Measurements from ENCODE around the gene EGR1. TPM values are rescaled to one million over a fixed set of nuclear protein-coding genes. Genes with fewer than 3 reads are reported as not detected.

Gene EGR1
- 10 to 100 TPM in 4 of 5 donors, 1 to 10 TPM in 1; 7.7 to 83.9 (median 48.1) TPM for total RNA-seq
- 10 to 100 TPM; 17.0 to 45.4 (median 30.2) TPM for polyA plus RNA-seq
- long read RNA-seq, donor 1, transcript EGR1-201 (2 exons, 3,138 nt) = major isoform, 27 of 27 reads
- long read RNA-seq, donor 1, partial matches to known transcripts = 0 of 27 reads
- long read RNA-seq, donor 1, other reads (novel, unspliced or antisense) = 0 of 27 reads
- long read RNA-seq, donor 2, transcript EGR1-201 (2 exons, 3,138 nt) = major isoform, 18 of 18 reads
- long read RNA-seq, donor 2, partial matches to known transcripts = 0 of 18 reads
- long read RNA-seq, donor 2, other reads (novel, unspliced or antisense) = 0 of 18 reads
- long read RNA-seq, donor 3, transcript EGR1-201 (2 exons, 3,138 nt) = major isoform, 228 of 234 reads
- long read RNA-seq, donor 3, partial matches to known transcripts = 0 of 234 reads
- long read RNA-seq, donor 3, other reads (novel, unspliced or antisense) = 6 of 234 reads
- long read RNA-seq, donor 4, transcript EGR1-201 (2 exons, 3,138 nt) = major isoform, 9 of 9 reads
- long read RNA-seq, donor 4, partial matches to known transcripts = 0 of 9 reads
- long read RNA-seq, donor 4, other reads (novel, unspliced or antisense) = 0 of 9 reads
- long read RNA-seq, donor 5, transcript EGR1-201 (2 exons, 3,138 nt) = major isoform, 278 of 286 reads
- long read RNA-seq, donor 5, partial matches to known transcripts = 0 of 286 reads
- long read RNA-seq, donor 5, other reads (novel, unspliced or antisense) = 8 of 286 reads
- long read RNA-seq, donor 6, transcript EGR1-201 (2 exons, 3,138 nt) = major isoform, 220 of 220 reads
- long read RNA-seq, donor 6, partial matches to known transcripts = 0 of 220 reads
- long read RNA-seq, donor 6, other reads (novel, unspliced or antisense) = 0 of 220 reads
- long read RNA-seq, donor 7, transcript EGR1-201 (2 exons, 3,138 nt) = major isoform, 101 of 155 reads
- long read RNA-seq, donor 7, partial matches to known transcripts = 54 of 155 reads
- long read RNA-seq, donor 7, other reads (novel, unspliced or antisense) = 0 of 155 reads
- long read RNA-seq, donor 8, transcript EGR1-201 (2 exons, 3,138 nt) = major isoform, 172 of 172 reads
- long read RNA-seq, donor 8, partial matches to known transcripts = 0 of 172 reads
- long read RNA-seq, donor 8, other reads (novel, unspliced or antisense) = 0 of 172 reads
- long read RNA-seq, donor 9, transcript EGR1-201 (2 exons, 3,138 nt) = major isoform, 175 of 227 reads
- long read RNA-seq, donor 9, partial matches to known transcripts = 47 of 227 reads
- long read RNA-seq, donor 9, other reads (novel, unspliced or antisense) = 5 of 227 reads
- long read RNA-seq, donor 10, transcript EGR1-201 (2 exons, 3,138 nt) = major isoform, 67 of 67 reads
- long read RNA-seq, donor 10, partial matches to known transcripts = 0 of 67 reads
- long read RNA-seq, donor 10, other reads (novel, unspliced or antisense) = 0 of 67 reads

GRCh38 chr5:138465261-138466124 is at the start of gene EGR1:
Gene EGR1, plus strand, starts transcription at chr5:138465479. Its CDS starts 283 bp downstream, at chr5:138465762.
- 0% methylated on average over 14 to 85 of the region's 85 CpGs for WGBS, 5 donors
- Histone ChIP-seq H3K36me3 (peaks cover 0 to 18% (median 13%) of the 10 kb centered on the region in 4 donors), H3K4me3 (peak within 1 kb of the TSS; percentile 83 to 90 (median 88)), H3K27ac (peak within 1 kb of the TSS; percentile 95 to 99 (median 98)), H3K27me3 (no peaks in the 10 kb centered on the region), H3K9me3 (no peaks in the 10 kb centered on the region), H3K4me1 (peaks cover 11 to 36% (median 36%) of the 10 kb centered on the region in 4 donors)
- intact Hi-C loops (cut with DNase I; ENCODE audit: low total_unique reads) = no loop called here
- peak; percentile 95 to 98 for DNase-seq
- TF ChIP-seq EP300 (IDR thresholded peaks at IDR 0.05) (no peak), POLR2AphosphoS5 (IDR thresholded peaks at IDR 0.05) (peak; percentile 48 to 98 (median 98)), POLR2A (IDR thresholded peaks at IDR 0.05) (peak in 2 of 4 donors; percentile 44 to 64)
- TF ChIP-seq, protein P1, sequence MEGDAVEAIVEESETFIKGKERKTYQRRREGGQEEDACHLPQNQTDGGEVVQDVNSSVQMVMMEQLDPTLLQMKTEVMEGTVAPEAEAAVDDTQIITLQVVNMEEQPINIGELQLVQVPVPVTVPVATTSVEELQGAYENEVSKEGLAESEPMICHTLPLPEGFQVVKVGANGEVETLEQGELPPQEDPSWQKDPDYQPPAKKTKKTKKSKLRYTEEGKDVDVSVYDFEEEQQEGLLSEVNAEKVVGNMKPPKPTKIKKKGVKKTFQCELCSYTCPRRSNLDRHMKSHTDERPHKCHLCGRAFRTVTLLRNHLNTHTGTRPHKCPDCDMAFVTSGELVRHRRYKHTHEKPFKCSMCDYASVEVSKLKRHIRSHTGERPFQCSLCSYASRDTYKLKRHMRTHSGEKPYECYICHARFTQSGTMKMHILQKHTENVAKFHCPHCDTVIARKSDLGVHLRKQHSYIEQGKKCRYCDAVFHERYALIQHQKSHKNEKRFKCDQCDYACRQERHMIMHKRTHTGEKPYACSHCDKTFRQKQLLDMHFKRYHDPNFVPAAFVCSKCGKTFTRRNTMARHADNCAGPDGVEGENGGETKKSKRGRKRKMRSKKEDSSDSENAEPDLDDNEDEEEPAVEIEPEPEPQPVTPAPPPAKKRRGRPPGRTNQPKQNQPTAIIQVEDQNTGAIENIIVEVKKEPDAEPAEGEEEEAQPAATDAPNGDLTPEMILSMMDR (IDR thresholded peaks at IDR 0.05) = no peak

GRCh38 chr5:138418444-138418843 is 46.8 kb upstream of the EGR1 start:
- no peaks in the 10 kb centered on the region for H3K9me3 ChIP-seq

DNA sequence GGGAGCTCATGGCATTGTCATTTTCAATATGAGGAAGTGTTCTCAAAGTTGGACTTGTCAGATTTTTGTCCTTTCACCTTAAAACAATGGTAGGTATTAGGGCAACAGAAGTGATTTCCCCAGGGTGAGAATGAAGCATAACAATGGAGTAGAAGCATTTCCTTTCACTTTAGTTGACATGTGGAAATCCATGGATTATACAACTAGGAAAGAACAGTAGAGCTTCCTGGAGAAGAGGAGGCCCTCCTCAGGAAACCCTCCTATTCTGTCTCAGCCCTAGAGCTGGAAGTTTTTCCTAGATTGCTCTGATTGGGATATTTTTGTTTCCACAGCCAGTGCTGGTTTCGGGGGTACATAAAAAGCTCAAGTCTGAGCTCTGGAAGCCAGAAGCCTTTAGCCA is 40.2 kb upstream of the EGR1 start:
- WGBS, 5 donors = 86 to 97% (median 92%) methylated on average over 1 of the region's 1 CpG
- Histone ChIP-seq H3K4me3 (no peak overlapping the region), H3K4me1 (no peaks in the 10 kb centered on the region), H3K36me3 (peaks cover 73 to 100% (median 100%) of the 10 kb centered on the region in 4 donors), H3K9me3 (no peaks in the 10 kb centered on the region), H3K27ac (no peak overlapping the region), H3K27me3 (no peaks in the 10 kb centered on the region)
- intact Hi-C loops (cut with DNase I; ENCODE audit: low total_unique reads) = no loop called here
- no peak for DNase-seq
- TF ChIP-seq, protein P1 (IDR thresholded peaks at IDR 0.05) = no peak
- no peak for TF ChIP-seq EP300 (IDR thresholded peaks at IDR 0.05)
- no peak for TF ChIP-seq POLR2AphosphoS5 (IDR thresholded peaks at IDR 0.05)

More at GRCh38 chr5:138418444-138418843, 46.8 kb upstream of the EGR1 start:
- Histone ChIP-seq H3K4me1 (no peaks in the 10 kb centered on the region), H3K36me3 (peaks cover 84 to 100% (median 100%) of the 10 kb centered on the region in 4 donors), H3K4me3 (no peak overlapping the region), H3K27me3 (no peaks in the 10 kb centered on the region), H3K27ac (no peak overlapping the region)
- intact Hi-C loops (cut with DNase I; ENCODE audit: low total_unique reads) = no loop called here
- TF ChIP-seq POLR2AphosphoS5 (IDR thresholded peaks at IDR 0.05) (no peak), POLR2A (IDR thresholded peaks at IDR 0.05) (no peak), EP300 (IDR thresholded peaks at IDR 0.05) (no peak)
- TF ChIP-seq, protein P1 (IDR thresholded peaks at IDR 0.05) = no peak
- 66 to 88% (median 83%) methylated on average over 2 of the region's 2 CpGs for WGBS, 5 donors
- no peak for DNase-seq

Data from stomach (tissue), 19 donors.